Astrocyte (in vitro differentiated cells and primary cell): ENCODE measurements around the gene KCNJ5. TPM values are rescaled to one million over a fixed set of nuclear protein-coding genes. Genes with fewer than 3 reads are reported as not detected.

Experiments
- DNase-seq: peaks from one replicate; pipeline ENCODE4 v3.0.0-alpha.2; 2010; ENCODE audit warnings: low read depth
- FAIRE-seq: peaks from 2 replicates; lab custom pipeline; 2011; peaks lifted over from hg19 to GRCh38; lab: Jason Lieb, UNC
- H2AFZ ChIP-seq: 2 replicates; pipeline ENCODE4 v1.6.0; 2012; ENCODE audit warnings: low read depth, low read length, inconsistent platforms
- H3K27ac ChIP-seq: 2 replicates; pipeline ENCODE4 v1.5.1; 2011; ENCODE audit warnings: low read depth, low read length, inconsistent platforms
- H3K27me3 ChIP-seq: 2 replicates; pipeline ENCODE4 v1.6.0; 2011; ENCODE audit warnings: low read length, inconsistent platforms; ENCODE audit not compliant: insufficient read depth
- H3K36me3 ChIP-seq: 2 replicates; pipeline ENCODE4 v1.5.1; 2011; ENCODE audit warnings: low read length, inconsistent platforms; ENCODE audit not compliant: insufficient read depth
- H3K4me1 ChIP-seq: 2 replicates; pipeline ENCODE4 v1.5.1; 2011; ENCODE audit warnings: low read length, inconsistent platforms; ENCODE audit not compliant: insufficient read depth
- H3K4me2 ChIP-seq: 2 replicates; pipeline ENCODE4 v1.6.0; 2012; ENCODE audit warnings: low read length, inconsistent platforms
- H3K4me3 ChIP-seq: 2 replicates; pipeline ENCODE4 v1.5.1; 2011; ENCODE audit warnings: low read depth, mild to moderate bottlenecking, low read length, inconsistent platforms; ENCODE audit not compliant: insufficient read depth
- H3K79me2 ChIP-seq: 2 replicates; pipeline ENCODE4 v1.6.0; 2012; ENCODE audit warnings: mild to moderate bottlenecking, low read length, inconsistent platforms; ENCODE audit not compliant: insufficient read depth
- H3K9ac ChIP-seq: 2 replicates; pipeline ENCODE4 v1.6.0; 2012; ENCODE audit warnings: mild to moderate bottlenecking, low read length, inconsistent platforms
- H3K9me3 ChIP-seq: 2 replicates; pipeline ENCODE4 v1.5.1; 2012; ENCODE audit warnings: low read depth, mild to moderate bottlenecking, low read length, inconsistent platforms; ENCODE audit not compliant: insufficient read depth
- H4K20me1 ChIP-seq: 2 replicates; pipeline ENCODE4 v1.6.0; 2012; ENCODE audit warnings: low read length, inconsistent platforms; ENCODE audit not compliant: insufficient read depth
- H3K27ac Mint-ChIP-seq: one replicate; pipeline ENCODE4 v1.8.0; 2021; ENCODE audit warnings: mild to moderate bottlenecking, mixed read lengths; ENCODE audit not compliant: unreplicated experiment
- H3K27me3 Mint-ChIP-seq: one replicate; pipeline ENCODE4 v1.8.0; 2021; ENCODE audit warnings: low read depth, mixed read lengths; ENCODE audit not compliant: unreplicated experiment
- H3K36me3 Mint-ChIP-seq: one replicate; pipeline ENCODE4 v1.8.0; 2021; ENCODE audit warnings: low read depth, mixed read lengths; ENCODE audit not compliant: unreplicated experiment
- H3K4me1 Mint-ChIP-seq: one replicate; pipeline ENCODE4 v1.8.0; 2021; ENCODE audit warnings: low read depth, mixed read lengths; ENCODE audit not compliant: unreplicated experiment
- H3K4me3 Mint-ChIP-seq: one replicate; pipeline ENCODE4 v1.8.0; 2021; ENCODE audit warnings: mild to moderate bottlenecking, moderate library complexity, mixed read lengths; ENCODE audit not compliant: unreplicated experiment
- H3K9me3 Mint-ChIP-seq: one replicate; pipeline ENCODE4 v1.8.0; 2021; ENCODE audit warnings: mild to moderate bottlenecking, mixed read lengths; ENCODE audit not compliant: unreplicated experiment
- CTCF ChIP-seq: IDR thresholded peaks from 2 replicates; pipeline ENCODE4 v1.5.1; 2011; ENCODE audit warnings: low read depth, mild to moderate bottlenecking, inconsistent platforms, low read length, moderate library complexity; ENCODE audit not compliant: insufficient read depth
- EZH2 ChIP-seq: IDR thresholded peaks from 2 replicates; pipeline ENCODE4 v1.6.1; 2012; ENCODE audit warnings: mild to moderate bottlenecking, low read length, inconsistent platforms; ENCODE audit not compliant: insufficient read depth
- total RNA-seq: library from RNA; stranded (reverse); gene quantifications from 2 replicates; pipeline ENCODE4 v1.2.1, GENCODE V29; 2021

The KCNJ5 gene
- total RNA-seq, 1 donor from 2014 or later, result 1.4 TPM

DNA sequence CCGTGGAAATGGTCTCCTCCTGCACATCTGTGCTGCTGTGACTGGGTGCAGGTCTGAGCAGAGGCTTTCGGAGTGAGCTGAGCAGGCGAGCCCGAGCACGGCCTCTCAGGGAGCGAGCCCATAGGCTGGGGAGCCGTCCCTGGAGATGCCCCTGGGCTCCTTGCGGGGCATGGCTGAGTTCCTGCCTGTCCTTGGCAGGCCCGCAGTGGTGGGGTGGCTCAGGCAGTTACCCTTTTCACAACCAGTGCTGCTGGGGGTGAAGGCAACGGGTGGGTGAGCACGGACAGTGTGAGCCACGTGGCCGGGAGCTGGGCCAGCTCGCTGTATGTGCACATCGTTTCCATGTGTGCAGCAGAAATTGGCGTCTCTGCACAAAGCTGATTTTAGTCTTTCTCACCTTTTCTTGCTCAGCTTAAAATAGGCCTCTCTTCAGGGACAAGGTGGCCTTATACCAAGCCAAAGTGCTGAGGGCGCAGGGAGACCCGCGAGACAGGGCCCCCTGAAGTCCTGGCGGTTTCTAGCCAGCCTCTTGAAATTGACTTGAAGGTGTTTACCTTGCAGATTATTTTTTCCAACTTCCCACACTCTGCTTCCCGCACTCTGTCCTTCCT is 51.8 kb downstream of the KCNJ5 start, which contains the start of gene TP53AIP1:
Gene TP53AIP1, minus strand, starts transcription at position 55 of the 611 bp plus-strand sequence. CDS start 5,053 bp downstream, outside the sequence.
- Histone ChIP-seq H3K36me3 (no peaks in the 10 kb centered on the region), H3K9me3 (no peaks in the 10 kb centered on the region), H3K4me2 (no peak within 1 kb of the TSS), H3K4me1 (no peaks in the 10 kb centered on the region), H3K27ac (no peak within 1 kb of the TSS), H3K9ac (no peak within 1 kb of the TSS), H3K27me3 (peaks cover 10% of the 10 kb centered on the region), H3K79me2 (no peaks in the 10 kb centered on the region), H3K4me3 (no peak within 1 kb of the TSS), H2AFZ (no peak within 1 kb of the TSS), H4K20me1 (no peaks in the 10 kb centered on the region)
- peaks cover 4% of the 10 kb centered on the region for H3K9me3 Mint-ChIP-seq
- DNase-seq, result no peak
- no peak for TF ChIP-seq EZH2
- no peak for TF ChIP-seq CTCF
- H3K4me1 Mint-ChIP-seq, result peaks cover 9% of the 10 kb centered on the region
- H3K27ac Mint-ChIP-seq, result no peak within 1 kb of the TSS
- no peak within 1 kb of the TSS for H3K4me3 Mint-ChIP-seq
- no peaks in the 10 kb centered on the region for H3K36me3 Mint-ChIP-seq
- H3K27me3 Mint-ChIP-seq, result peaks cover 37% of the 10 kb centered on the region
- FAIRE-seq, result no peak

- Mint-ChIP-seq H3K27me3 (peaks cover 40% of the 10 kb centered on the region), H3K27ac (no peak overlapping the region), H3K4me3 (no peak overlapping the region), H3K9me3 (peaks cover 4% of the 10 kb centered on the region), H3K36me3 (no peaks in the 10 kb centered on the region), H3K4me1 (peaks cover 9% of the 10 kb centered on the region)
- Histone ChIP-seq H2AFZ (no peak overlapping the region), H3K27me3 (peaks cover 10% of the 10 kb centered on the region), H3K4me1 (no peaks in the 10 kb centered on the region), H3K79me2 (no peaks in the 10 kb centered on the region), H3K4me2 (no peak overlapping the region), H3K9me3 (no peaks in the 10 kb centered on the region), H3K4me3 (no peak overlapping the region), H3K9ac (no peak overlapping the region), H4K20me1 (no peaks in the 10 kb centered on the region), H3K36me3 (no peaks in the 10 kb centered on the region), H3K27ac (no peak overlapping the region)
- DNase-seq, result no peak
- TF ChIP-seq CTCF (no peak), EZH2 (no peak)
- no peak for FAIRE-seq
Measured at GRCh38 chr11:128943428-128943976, 52.3 kb downstream of the KCNJ5 start.

DNA sequence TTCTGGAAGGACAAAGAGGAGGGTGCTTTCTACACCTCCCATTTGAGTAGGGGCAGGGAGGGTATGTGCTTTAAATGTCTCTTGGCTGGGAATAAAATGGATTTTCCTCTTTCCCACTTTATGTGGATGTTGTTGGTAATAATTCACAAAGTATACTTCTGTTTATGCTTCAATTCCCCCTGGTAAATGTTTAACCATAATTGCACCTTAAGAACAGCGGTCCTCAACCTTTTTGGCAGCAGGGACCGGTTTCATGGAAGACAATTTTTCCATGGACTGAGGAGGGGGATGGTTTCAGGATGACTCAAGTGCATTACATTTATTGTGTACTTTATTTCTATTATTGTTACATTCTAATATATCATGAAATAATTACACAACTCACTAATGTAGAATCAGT is 55.5 kb downstream of the KCNJ5 start:
- H3K9me3 ChIP-seq, result no peaks in the 10 kb centered on the region
- peaks cover 4% of the 10 kb centered on the region for H3K9me3 Mint-ChIP-seq
- no peak overlapping the region for H3K27ac Mint-ChIP-seq
- H3K27ac ChIP-seq, result no peak overlapping the region
- H3K4me3 Mint-ChIP-seq, result no peak overlapping the region
- peaks cover 6% of the 10 kb centered on the region for H3K27me3 ChIP-seq
- no peak for DNase-seq
- no peak overlapping the region for H3K4me3 ChIP-seq
- H3K36me3 Mint-ChIP-seq, result no peaks in the 10 kb centered on the region
- no peak overlapping the region for H2AFZ ChIP-seq
- no peaks in the 10 kb centered on the region for H3K4me1 ChIP-seq
- FAIRE-seq, result no peak
- H3K4me2 ChIP-seq, result no peak overlapping the region
- no peak overlapping the region for H3K9ac ChIP-seq
- H4K20me1 ChIP-seq, result no peaks in the 10 kb centered on the region
- H3K79me2 ChIP-seq, result no peaks in the 10 kb centered on the region
- peaks cover 29% of the 10 kb centered on the region for H3K27me3 Mint-ChIP-seq
- no peak for TF ChIP-seq CTCF
- TF ChIP-seq EZH2, result no peak
- no peaks in the 10 kb centered on the region for H3K36me3 ChIP-seq
- H3K4me1 Mint-ChIP-seq, result no peaks in the 10 kb centered on the region
